Endothelial cell of umbilical vein (primary cell): ENCODE measurements around the gene MCIDAS.

ENCODE experiments used
- CTCF ChIP-seq, 2 donors: IDR thresholded peaks; 1 replicate in 1 of 2; 2 replicates in 1 of 2; pipeline ENCODE4 v1.5.1; 2011; ENCODE audit warnings: low read length in 2 of 2, mild to moderate bottlenecking in 2 of 2, moderate library complexity in 2 of 2, control low read depth in 1 of 2, inconsistent platforms in 1 of 2, low read depth in 1 of 2; ENCODE audit not compliant: insufficient read depth in 1 of 2; ENCODE audit errors: extremely low read depth in 1 of 2
- EZH2 ChIP-seq: IDR thresholded peaks from 2 replicates; pipeline ENCODE4 v1.6.1; 2012; ENCODE audit warnings: borderline replicate concordance, low read depth, mild to moderate bottlenecking, moderate library complexity, low read length, inconsistent platforms; ENCODE audit not compliant: severe bottlenecking
- FOS ChIP-seq: IDR thresholded peaks from 2 replicates; pipeline ENCODE4 v1.6.1; 2011; ENCODE audit warnings: mild to moderate bottlenecking, low read length, moderate library complexity, borderline replicate concordance; ENCODE audit not compliant: insufficient read depth
- JUN ChIP-seq: IDR thresholded peaks from 2 replicates; pipeline ENCODE4 v1.6.1; 2011; ENCODE audit warnings: borderline replicate concordance, low read depth; ENCODE audit not compliant: insufficient read length, insufficient read depth
- MAX ChIP-seq: IDR thresholded peaks from 2 replicates; pipeline ENCODE4 v1.6.1; 2011; ENCODE audit not compliant: insufficient read depth, insufficient read length
- POLR2A ChIP-seq: IDR thresholded peaks from 2 replicates; pipeline ENCODE4 v1.6.1; 2012; ENCODE audit warnings: low read depth, mild to moderate bottlenecking, control low read depth, low read length
- POLR2AphosphoS5 ChIP-seq: IDR thresholded peaks from 2 replicates; pipeline ENCODE4 v1.6.1; 2012; ENCODE audit warnings: low read depth, mild to moderate bottlenecking, control low read depth, low read length, moderate library complexity; ENCODE audit not compliant: insufficient read depth

GRCh38 chr5:55188656-55189540, 38.2 kb downstream of the MCIDAS start:
- TF ChIP-seq CTCF (IDR thresholded peaks at IDR 0.05; ENCODE audit: extremely low read depth in 1 of 2, insufficient read depth in 1 of 2, low read depth in 1 of 2, low read length in 2 of 2) (no peak), POLR2AphosphoS5 (no peak), EZH2 (no peak), POLR2A (no peak), FOS (no peak), MAX (no peak), JUN (no peak)
